ENCODE results near the gene NUP42. TPM values are rescaled to one million over a fixed set of nuclear protein-coding genes. Genes with fewer than 3 reads are reported as not detected.

The NUP42 gene
- total RNA-seq, 1 donor from 2014 or later, result 51.9 TPM

GRCh38 chr7:23230641-23231101, 48.8 kb downstream of the NUP42 start:
- Mint-ChIP-seq H3K4me1 (peaks cover 2% of the 10 kb centered on the region), H3K4me3 (no peak overlapping the region), H3K27me3 (peaks cover 2% of the 10 kb centered on the region), H3K9me3 (no peaks in the 10 kb centered on the region), H3K36me3 (ENCODE audit: low read depth) (no peaks in the 10 kb centered on the region), H3K27ac (no peak overlapping the region)
- no peak for DNase-seq
- intact Hi-C loops (cut with micrococcal nuclease), result no loop called here

DNA sequence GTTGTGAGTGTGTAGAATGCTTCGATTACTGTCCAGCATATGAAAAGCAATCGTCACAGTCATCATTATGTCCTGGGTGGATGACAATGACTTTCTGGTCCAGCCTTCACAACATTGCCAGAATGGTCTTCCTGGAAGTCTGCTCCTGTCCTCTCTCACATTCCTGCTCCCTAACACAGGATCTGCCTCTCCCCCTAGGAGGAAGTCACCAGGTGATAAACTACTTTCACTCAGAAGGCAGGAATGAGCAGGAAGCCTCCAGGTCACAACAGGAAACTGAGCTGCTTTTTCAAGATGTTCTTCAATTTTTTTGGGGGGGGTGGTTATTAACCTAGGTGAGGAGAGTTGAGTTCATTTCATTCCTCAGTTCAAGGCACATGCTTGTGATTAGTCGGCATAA, 51.1 kb downstream of the NUP42 start:
- DNase-seq, result no peak
- intact Hi-C loops (cut with micrococcal nuclease), result no loop called here

DNA sequence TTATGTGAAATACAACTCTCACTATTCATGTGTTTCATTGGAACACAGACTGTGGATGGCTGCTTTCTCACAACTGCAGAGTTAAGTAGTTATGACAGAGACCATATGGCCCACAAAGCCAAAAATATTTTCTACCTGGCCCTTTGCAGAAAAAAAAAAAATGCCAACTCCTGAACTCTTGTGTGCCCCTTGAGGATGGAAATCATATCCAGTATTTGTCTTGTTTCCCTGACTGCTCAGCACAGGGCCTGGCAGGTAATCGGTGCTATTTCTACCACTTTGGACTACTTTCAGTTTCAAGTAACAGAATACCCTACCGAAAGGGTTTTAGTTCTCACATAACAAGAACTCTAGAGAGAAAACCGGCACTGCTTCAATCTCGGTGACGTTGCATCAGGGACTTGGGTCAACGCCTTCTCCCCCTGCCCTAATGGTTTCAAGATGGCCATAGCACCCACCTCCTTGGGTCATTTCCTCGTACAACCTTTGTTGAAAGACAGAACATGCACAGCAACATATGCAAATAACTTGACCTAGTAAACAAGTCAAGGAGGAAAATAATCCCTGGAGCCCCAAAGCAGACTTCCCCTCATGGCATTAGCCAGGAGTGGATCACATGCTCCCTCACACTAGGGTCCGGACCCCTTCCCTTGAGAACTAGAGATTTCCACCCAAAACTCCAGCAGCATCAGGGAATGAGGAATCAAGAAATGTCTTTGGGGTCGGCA, 52.9 kb downstream of the NUP42 start:
- Mint-ChIP-seq H3K4me1 (peaks cover 2% of the 10 kb centered on the region), H3K27me3 (peaks cover 2% of the 10 kb centered on the region), H3K4me3 (no peak overlapping the region), H3K9me3 (no peaks in the 10 kb centered on the region), H3K36me3 (ENCODE audit: low read depth) (no peaks in the 10 kb centered on the region), H3K27ac (no peak overlapping the region)
- no peak for DNase-seq
- intact Hi-C loops (cut with micrococcal nuclease), result no loop called here

More for the DNA sequence above, 51.1 kb downstream of the NUP42 start:
- no peaks in the 10 kb centered on the region for H3K36me3 Mint-ChIP-seq (ENCODE audit: low read depth)
- H3K27me3 Mint-ChIP-seq, result peaks cover 2% of the 10 kb centered on the region
- no peak overlapping the region for H3K4me3 Mint-ChIP-seq
- H3K4me1 Mint-ChIP-seq, result peaks cover 2% of the 10 kb centered on the region
- no peaks in the 10 kb centered on the region for H3K9me3 Mint-ChIP-seq
- H3K27ac Mint-ChIP-seq, result no peak overlapping the region

GRCh38 chr7:23235813-23236221, 54.0 kb downstream of the NUP42 start:
- no peaks in the 10 kb centered on the region for H3K9me3 Mint-ChIP-seq
- H3K27me3 Mint-ChIP-seq, result peaks cover 2% of the 10 kb centered on the region
- H3K36me3 Mint-ChIP-seq (ENCODE audit: low read depth), result no peaks in the 10 kb centered on the region
- peaks cover 2% of the 10 kb centered on the region for H3K4me1 Mint-ChIP-seq
- no peak overlapping the region for H3K27ac Mint-ChIP-seq
- intact Hi-C loops (cut with micrococcal nuclease), result no loop called here
- DNase-seq, result no peak
- no peak overlapping the region for H3K4me3 Mint-ChIP-seq

DNA sequence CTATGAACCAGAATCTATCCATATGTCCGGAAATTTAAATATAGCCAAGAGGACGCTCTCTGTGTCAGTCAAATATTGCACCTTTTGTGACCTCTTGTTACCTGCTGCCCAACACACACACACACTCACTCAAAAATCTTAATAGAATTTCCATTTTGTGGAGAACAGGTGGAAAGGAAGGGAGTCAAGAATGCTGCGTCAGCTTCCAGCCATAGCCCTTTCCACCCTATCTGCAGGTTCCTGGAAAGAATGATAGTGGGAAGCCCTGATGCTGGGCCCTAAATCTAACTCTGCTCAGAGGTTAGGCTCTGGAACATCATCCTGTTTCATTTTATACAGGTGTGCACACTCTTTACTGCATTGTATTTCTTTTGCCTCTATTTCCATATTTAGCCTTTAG, 55.2 kb downstream of the NUP42 start:
- H3K9me3 Mint-ChIP-seq, result no peaks in the 10 kb centered on the region
- peaks cover 4% of the 10 kb centered on the region for H3K27me3 Mint-ChIP-seq
- DNase-seq, result no peak
- no peaks in the 10 kb centered on the region for H3K36me3 Mint-ChIP-seq (ENCODE audit: low read depth)
- intact Hi-C loops (cut with micrococcal nuclease), result no loop called here
- H3K27ac Mint-ChIP-seq, result no peak overlapping the region
- H3K4me3 Mint-ChIP-seq, result no peak overlapping the region
- H3K4me1 Mint-ChIP-seq, result peaks cover 2% of the 10 kb centered on the region

- Mint-ChIP-seq H3K27me3 (peaks cover 9% of the 10 kb centered on the region), H3K4me3 (no peak overlapping the region), H3K9me3 (no peaks in the 10 kb centered on the region), H3K27ac (no peak overlapping the region), H3K4me1 (no peaks in the 10 kb centered on the region), H3K36me3 (ENCODE audit: low read depth) (no peaks in the 10 kb centered on the region)
- intact Hi-C loops (cut with micrococcal nuclease), result no loop called here
- no peak for DNase-seq
Observed at GRCh38 chr7:23238983-23239652, 57.3 kb downstream of the NUP42 start.

GRCh38 chr7:23239698-23240097, 57.9 kb downstream of the NUP42 start:
- no peak overlapping the region for H3K27ac Mint-ChIP-seq
- intact Hi-C loops (cut with micrococcal nuclease), result no loop called here
- no peak overlapping the region for H3K4me3 Mint-ChIP-seq
- H3K27me3 Mint-ChIP-seq, result peaks cover 15% of the 10 kb centered on the region
- no peaks in the 10 kb centered on the region for H3K36me3 Mint-ChIP-seq (ENCODE audit: low read depth)
- H3K9me3 Mint-ChIP-seq, result no peaks in the 10 kb centered on the region
- no peaks in the 10 kb centered on the region for H3K4me1 Mint-ChIP-seq
- no peak for DNase-seq

- no peak overlapping the region for H3K4me3 Mint-ChIP-seq
- no peaks in the 10 kb centered on the region for H3K9me3 Mint-ChIP-seq
- intact Hi-C loops (cut with micrococcal nuclease), result no loop called here
- no peaks in the 10 kb centered on the region for H3K36me3 Mint-ChIP-seq (ENCODE audit: low read depth)
- no peak overlapping the region for H3K27ac Mint-ChIP-seq
- no peak for DNase-seq
- H3K27me3 Mint-ChIP-seq, result peaks cover 32% of the 10 kb centered on the region
- H3K4me1 Mint-ChIP-seq, result no peaks in the 10 kb centered on the region
Observed at GRCh38 chr7:23242321-23242720, 60.5 kb downstream of the NUP42 start.

DNA sequence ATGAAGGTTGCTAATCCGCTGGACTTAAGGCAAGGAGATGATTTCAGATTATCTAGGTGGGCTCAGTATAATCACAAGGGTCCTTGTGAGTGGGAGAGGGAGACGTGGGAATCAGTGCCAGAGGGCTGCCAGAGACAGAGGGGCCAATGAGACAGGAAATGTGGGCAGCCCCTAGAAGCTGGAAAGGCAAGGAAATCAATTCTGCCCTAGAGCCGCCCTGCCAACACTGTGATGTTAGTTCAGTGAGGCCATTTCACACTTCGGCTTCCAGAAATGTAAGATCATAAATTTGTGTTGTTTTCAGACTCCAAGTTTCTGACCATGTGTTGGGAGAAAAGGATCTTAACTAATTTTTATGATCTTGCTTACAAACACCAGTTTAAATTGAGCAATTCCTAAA, 61.1 kb downstream of the NUP42 start:
- no peak for DNase-seq
- H3K27ac Mint-ChIP-seq, result no peak overlapping the region
- H3K27me3 Mint-ChIP-seq, result peaks cover 37% of the 10 kb centered on the region
- H3K4me1 Mint-ChIP-seq, result peaks cover under 1% of the 10 kb centered on the region
- intact Hi-C loops (cut with micrococcal nuclease), result no loop called here
- H3K36me3 Mint-ChIP-seq (ENCODE audit: low read depth), result no peaks in the 10 kb centered on the region
- no peak overlapping the region for H3K4me3 Mint-ChIP-seq
- no peaks in the 10 kb centered on the region for H3K9me3 Mint-ChIP-seq

GRCh38 chr7:23246555-23246954, 64.7 kb downstream of the NUP42 start, which contains the start of gene GPNMB:
GPNMB (plus strand) TSS chr7:23246775; CDS start chr7:23246858, 83 bp downstream.
- DNase-seq, result no peak
- Mint-ChIP-seq H3K36me3 (ENCODE audit: low read depth) (no peaks in the 10 kb centered on the region), H3K27ac (no peak within 1 kb of the TSS), H3K27me3 (peaks cover 69% of the 10 kb centered on the region), H3K9me3 (peaks cover 9% of the 10 kb centered on the region), H3K4me1 (peaks cover 2% of the 10 kb centered on the region), H3K4me3 (peak within 1 kb of the TSS; percentile 28)
- intact Hi-C loops (cut with micrococcal nuclease), result no loop called here

- Mint-ChIP-seq H3K36me3 (ENCODE audit: low read depth) (no peaks in the 10 kb centered on the region), H3K27me3 (peaks cover 73% of the 10 kb centered on the region), H3K27ac (no peak overlapping the region), H3K4me1 (peaks cover 2% of the 10 kb centered on the region), H3K9me3 (peaks cover 13% of the 10 kb centered on the region), H3K4me3 (no peak overlapping the region)
- DNase-seq, result no peak
- intact Hi-C loops (cut with micrococcal nuclease), result no loop called here
Observed at GRCh38 chr7:23247046-23247602, 65.3 kb downstream of the NUP42 start.

DNA sequence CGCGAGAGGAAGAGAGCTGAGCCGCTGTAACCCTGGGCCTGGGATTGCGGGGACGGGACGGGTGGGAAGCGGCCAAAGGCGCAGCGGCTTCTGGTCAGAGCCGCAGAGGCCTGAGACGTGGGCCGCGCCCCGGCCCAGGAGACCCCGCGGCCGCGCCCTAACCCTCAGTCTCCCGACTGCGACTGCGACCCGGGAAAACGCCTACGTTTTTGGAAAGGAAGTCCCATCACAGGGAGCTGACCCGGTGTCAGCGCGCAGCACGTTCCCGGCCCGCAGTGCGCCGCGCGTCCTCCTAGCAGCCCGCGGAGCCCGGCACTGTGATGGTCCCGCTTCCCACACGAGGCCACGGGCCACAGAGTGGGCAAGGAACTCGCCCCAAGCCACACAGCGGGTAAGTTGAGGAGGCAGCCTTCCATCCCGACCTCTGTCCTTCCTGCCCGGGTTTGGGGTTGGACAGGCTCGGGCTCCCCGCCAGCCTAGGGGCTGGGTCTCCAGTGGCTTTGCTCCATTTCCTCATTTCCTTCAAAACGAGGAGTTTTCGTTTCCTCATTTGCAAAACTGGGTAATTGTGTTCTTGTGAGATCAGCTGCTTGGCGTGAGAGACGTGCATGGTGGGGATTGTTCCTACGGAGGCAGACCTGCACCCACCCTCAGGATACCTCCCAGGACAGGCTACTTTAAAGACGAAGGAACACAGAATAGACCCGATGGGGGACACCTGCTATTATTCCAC, 65.9 kb downstream of the NUP42 start:
- intact Hi-C loops (cut with micrococcal nuclease), result no loop called here
- no peak for DNase-seq
- Mint-ChIP-seq H3K4me3 (peak overlapping the region; percentile 28), H3K9me3 (peaks cover 13% of the 10 kb centered on the region), H3K4me1 (peaks cover 2% of the 10 kb centered on the region), H3K36me3 (ENCODE audit: low read depth) (no peaks in the 10 kb centered on the region), H3K27ac (no peak overlapping the region), H3K27me3 (peaks cover 79% of the 10 kb centered on the region)

DNA sequence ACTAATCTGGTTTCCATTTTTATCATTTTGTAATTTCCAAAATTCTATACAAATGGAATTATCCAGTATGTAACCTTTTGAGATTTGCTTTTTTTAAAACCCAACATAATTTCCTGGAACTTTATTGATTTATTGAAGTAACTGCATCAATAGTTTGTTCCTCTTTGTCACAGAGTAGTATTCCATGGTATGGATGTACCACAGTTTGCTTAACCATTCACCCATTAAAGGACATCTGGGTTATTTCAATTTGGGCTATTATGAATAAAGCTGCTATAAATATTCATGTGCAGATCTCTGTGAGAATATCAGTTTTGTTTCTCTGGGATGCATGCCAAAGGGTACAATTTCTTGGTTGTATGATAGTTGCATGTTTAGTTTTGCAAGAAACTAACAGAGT, 67.6 kb downstream of the NUP42 start:
- intact Hi-C loops (cut with micrococcal nuclease), result no loop called here
- peaks cover 13% of the 10 kb centered on the region for H3K9me3 Mint-ChIP-seq
- peaks cover 78% of the 10 kb centered on the region for H3K27me3 Mint-ChIP-seq
- peaks cover 2% of the 10 kb centered on the region for H3K4me1 Mint-ChIP-seq
- DNase-seq, result no peak
- no peaks in the 10 kb centered on the region for H3K36me3 Mint-ChIP-seq (ENCODE audit: low read depth)
- H3K4me3 Mint-ChIP-seq, result no peak overlapping the region
- H3K27ac Mint-ChIP-seq, result no peak overlapping the region

Data from activated CD4-positive, alpha-beta T cell treated with anti-CD3 and anti-CD28 coated beads, Interleukin-2, amount 10 ng/mL, durations not matched to agents 24 days and 14 days (primary cell).